Measurements from ENCODE around the gene ATP4B. TPM values are rescaled to one million over a fixed set of nuclear protein-coding genes. Genes with fewer than 3 reads are reported as not detected.
A peak's percentile ranks its signal among the peaks of the same experiment; 100 is the strongest.
"Not testable (repeated sequence)": the region's sequence is repeated elsewhere in the genome, so short reads cannot be mapped to it uniquely, and the experiment has no call there.

The ATP4B gene
- total RNA-seq, 1 experiment from 2014 or later, result not detected

DNA sequence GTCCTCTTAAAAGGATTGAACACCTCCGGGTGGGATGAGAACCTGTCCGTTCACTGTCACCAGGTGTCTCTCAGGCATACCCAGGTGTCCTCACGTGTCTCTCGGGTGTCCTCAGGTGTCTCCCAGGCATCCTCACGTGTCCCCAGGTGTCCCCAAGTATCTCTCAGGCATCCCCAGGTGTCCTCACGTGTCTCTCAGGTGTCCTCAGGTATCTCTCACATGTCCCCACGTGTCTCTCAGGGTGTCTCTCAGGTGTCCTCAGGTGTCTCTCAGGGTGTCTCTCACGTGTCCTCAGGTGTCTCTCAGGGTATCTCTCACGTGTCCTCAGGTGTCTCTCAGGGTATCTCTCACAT lies 33.8 kb downstream of the ATP4B start:
- H3K36me3 ChIP-seq (ENCODE audit: insufficient read depth, low read length, poor library complexity, severe bottlenecking), result peaks cover 22% of the 10 kb centered on the region

DNA sequence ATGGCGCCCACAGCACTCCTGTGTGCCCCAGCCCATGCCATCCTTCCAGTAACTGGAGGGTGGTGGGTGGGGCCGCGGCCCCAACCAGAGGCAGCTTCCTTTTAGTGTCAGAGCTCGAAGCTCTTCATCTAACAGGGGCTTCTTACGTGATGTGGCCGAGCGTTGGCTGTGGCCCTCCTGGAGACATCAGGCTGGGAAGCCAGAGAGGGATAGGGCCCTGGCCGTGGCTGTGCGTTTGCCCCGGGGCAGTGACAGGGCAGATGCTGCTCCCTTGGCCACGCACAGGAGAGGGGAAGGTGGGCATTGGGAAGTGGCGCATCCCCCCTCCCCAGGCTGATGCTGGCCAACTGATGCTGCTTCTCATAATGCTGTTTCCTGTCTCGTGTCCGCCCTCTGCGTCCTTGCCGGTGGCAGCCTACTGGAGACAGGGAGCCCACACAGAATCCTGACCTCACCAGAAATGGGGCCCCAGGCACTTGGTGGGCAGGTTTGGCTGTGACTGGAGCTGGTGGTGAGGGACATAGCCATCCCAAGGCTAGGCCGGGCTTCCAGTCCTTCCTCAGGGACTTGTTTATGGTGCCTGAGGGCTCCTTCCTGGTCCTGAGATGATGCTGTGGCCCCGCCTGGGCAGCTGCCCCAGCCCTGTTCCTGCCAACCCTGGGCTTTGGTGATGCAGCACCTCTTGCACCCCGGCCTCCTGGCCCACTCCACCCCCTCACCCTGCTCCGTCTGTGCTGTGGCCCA lies 34.3 kb downstream of the ATP4B start:
- Histone ChIP-seq H3K36me3 (ENCODE audit: insufficient read depth, low read length, poor library complexity, severe bottlenecking) (peaks cover 26% of the 10 kb centered on the region), H3K4me3 (ENCODE audit: low read depth, low read length, poor library complexity, severe bottlenecking) (no peak overlapping the region), H3K27ac (ENCODE audit: low read depth, low read length, poor library complexity, severe bottlenecking) (no peak overlapping the region), H3K9me3 (ENCODE audit: low read depth, low read length, poor library complexity, severe bottlenecking) (no peaks in the 10 kb centered on the region), H3K27me3 (replicated peaks; ENCODE audit: insufficient read depth, low read depth, low read length, poor library complexity) (no peaks in the 10 kb centered on the region), H3K4me1 (ENCODE audit: insufficient read depth, low read length, poor library complexity, severe bottlenecking) (peaks cover 8% of the 10 kb centered on the region)
- ChIA-PET POLR2A (ENCODE audit: low non-redundant PET) (no interaction called here), CTCF (no interaction called here)
- BruUV-seq (replicated peaks), result no TSS peak
- intact Hi-C loops (cut with micrococcal nuclease; ENCODE audit: unreplicated experiment), result no loop called here
- TF ChIP-seq, protein P1, sequence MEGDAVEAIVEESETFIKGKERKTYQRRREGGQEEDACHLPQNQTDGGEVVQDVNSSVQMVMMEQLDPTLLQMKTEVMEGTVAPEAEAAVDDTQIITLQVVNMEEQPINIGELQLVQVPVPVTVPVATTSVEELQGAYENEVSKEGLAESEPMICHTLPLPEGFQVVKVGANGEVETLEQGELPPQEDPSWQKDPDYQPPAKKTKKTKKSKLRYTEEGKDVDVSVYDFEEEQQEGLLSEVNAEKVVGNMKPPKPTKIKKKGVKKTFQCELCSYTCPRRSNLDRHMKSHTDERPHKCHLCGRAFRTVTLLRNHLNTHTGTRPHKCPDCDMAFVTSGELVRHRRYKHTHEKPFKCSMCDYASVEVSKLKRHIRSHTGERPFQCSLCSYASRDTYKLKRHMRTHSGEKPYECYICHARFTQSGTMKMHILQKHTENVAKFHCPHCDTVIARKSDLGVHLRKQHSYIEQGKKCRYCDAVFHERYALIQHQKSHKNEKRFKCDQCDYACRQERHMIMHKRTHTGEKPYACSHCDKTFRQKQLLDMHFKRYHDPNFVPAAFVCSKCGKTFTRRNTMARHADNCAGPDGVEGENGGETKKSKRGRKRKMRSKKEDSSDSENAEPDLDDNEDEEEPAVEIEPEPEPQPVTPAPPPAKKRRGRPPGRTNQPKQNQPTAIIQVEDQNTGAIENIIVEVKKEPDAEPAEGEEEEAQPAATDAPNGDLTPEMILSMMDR (conservative IDR thresholded peaks at IDR 0.05; ENCODE audit: low read depth, low read length), result no peak
- TF ChIP-seq EZH2 (IDR thresholded peaks at IDR 0.05; ENCODE audit: borderline replicate concordance, low read depth, low read length, poor library complexity, severe bottlenecking), result no peak
- DNase-seq (ENCODE audit: low spot score), result peak; percentile 43

More for the DNA sequence above, 33.8 kb downstream of the ATP4B start:
- BruUV-seq (replicated peaks), result no TSS peak
- Histone ChIP-seq H3K27ac (ENCODE audit: low read depth, low read length, poor library complexity, severe bottlenecking) (no peak overlapping the region), H3K4me3 (ENCODE audit: low read depth, low read length, poor library complexity, severe bottlenecking) (no peak overlapping the region), H3K27me3 (replicated peaks; ENCODE audit: insufficient read depth, low read depth, low read length, poor library complexity) (no peaks in the 10 kb centered on the region), H3K9me3 (ENCODE audit: low read depth, low read length, poor library complexity, severe bottlenecking) (no peaks in the 10 kb centered on the region), H3K4me1 (ENCODE audit: insufficient read depth, low read length, poor library complexity, severe bottlenecking) (peaks cover 8% of the 10 kb centered on the region)
- no peak for DNase-seq (ENCODE audit: low spot score)
- CTCF ChIA-PET, result no interaction called here
- POLR2A ChIA-PET (ENCODE audit: low non-redundant PET), result no interaction called here
- TF ChIP-seq EZH2 (IDR thresholded peaks at IDR 0.05; ENCODE audit: borderline replicate concordance, low read depth, low read length, poor library complexity, severe bottlenecking), result no peak
- TF ChIP-seq, protein P1 (conservative IDR thresholded peaks at IDR 0.05; ENCODE audit: low read depth, low read length), result no peak
- intact Hi-C loops (cut with micrococcal nuclease; ENCODE audit: unreplicated experiment), result no loop called here

DNA sequence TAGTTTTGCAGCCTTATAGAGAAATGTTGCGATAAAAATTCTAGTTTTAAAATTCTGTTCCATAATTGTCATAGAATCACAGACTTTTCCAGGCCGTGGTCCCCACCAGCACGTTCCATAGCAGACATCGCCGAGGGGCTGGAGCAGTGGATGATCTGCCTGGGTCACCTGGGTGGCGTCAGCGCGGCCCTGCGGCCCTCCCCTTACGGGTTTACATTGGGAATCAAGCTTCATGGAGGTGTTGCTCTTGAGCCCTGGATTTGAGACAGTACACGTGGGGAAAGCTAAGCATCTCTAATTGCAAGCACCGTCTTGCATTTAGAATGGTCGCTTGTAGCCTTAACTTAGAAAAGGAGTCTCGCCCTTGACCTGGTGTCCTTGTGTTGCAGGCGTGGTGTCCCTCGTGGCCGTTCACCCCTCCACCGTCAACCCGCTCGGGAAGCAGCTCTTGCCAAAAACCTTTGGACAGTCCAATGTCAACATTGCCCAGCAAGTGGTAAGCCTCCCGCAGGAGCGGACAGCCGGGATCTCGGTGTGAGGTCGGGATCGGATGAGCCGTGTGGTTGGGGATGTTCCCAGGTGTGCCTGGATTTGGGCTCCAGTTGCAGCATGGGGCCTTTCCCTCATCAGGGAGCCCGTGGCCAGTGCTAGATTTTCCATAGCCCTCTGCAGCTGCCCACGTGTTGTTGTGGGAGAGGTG lies 35.1 kb downstream of the ATP4B start:
- BruUV-seq (replicated peaks), result no TSS peak
- intact Hi-C loops (cut with micrococcal nuclease; ENCODE audit: unreplicated experiment), result no loop called here
- DNase-seq (ENCODE audit: low spot score), result no peak
- Histone ChIP-seq H3K27ac (ENCODE audit: low read depth, low read length, poor library complexity, severe bottlenecking) (no peak overlapping the region), H3K4me1 (ENCODE audit: insufficient read depth, low read length, poor library complexity, severe bottlenecking) (peaks cover 8% of the 10 kb centered on the region), H3K27me3 (replicated peaks; ENCODE audit: insufficient read depth, low read depth, low read length, poor library complexity) (no peaks in the 10 kb centered on the region), H3K9me3 (ENCODE audit: low read depth, low read length, poor library complexity, severe bottlenecking) (no peaks in the 10 kb centered on the region), H3K36me3 (ENCODE audit: insufficient read depth, low read length, poor library complexity, severe bottlenecking) (peaks cover 26% of the 10 kb centered on the region), H3K4me3 (ENCODE audit: low read depth, low read length, poor library complexity, severe bottlenecking) (no peak overlapping the region)
- POLR2A ChIA-PET (ENCODE audit: low non-redundant PET), result no interaction called here
- TF ChIP-seq, protein P1 (conservative IDR thresholded peaks at IDR 0.05; ENCODE audit: low read depth, low read length), result no peak
- TF ChIP-seq EZH2 (IDR thresholded peaks at IDR 0.05; ENCODE audit: borderline replicate concordance, low read depth, low read length, poor library complexity, severe bottlenecking), result no peak
- CTCF ChIA-PET, result no interaction called here

DNA sequence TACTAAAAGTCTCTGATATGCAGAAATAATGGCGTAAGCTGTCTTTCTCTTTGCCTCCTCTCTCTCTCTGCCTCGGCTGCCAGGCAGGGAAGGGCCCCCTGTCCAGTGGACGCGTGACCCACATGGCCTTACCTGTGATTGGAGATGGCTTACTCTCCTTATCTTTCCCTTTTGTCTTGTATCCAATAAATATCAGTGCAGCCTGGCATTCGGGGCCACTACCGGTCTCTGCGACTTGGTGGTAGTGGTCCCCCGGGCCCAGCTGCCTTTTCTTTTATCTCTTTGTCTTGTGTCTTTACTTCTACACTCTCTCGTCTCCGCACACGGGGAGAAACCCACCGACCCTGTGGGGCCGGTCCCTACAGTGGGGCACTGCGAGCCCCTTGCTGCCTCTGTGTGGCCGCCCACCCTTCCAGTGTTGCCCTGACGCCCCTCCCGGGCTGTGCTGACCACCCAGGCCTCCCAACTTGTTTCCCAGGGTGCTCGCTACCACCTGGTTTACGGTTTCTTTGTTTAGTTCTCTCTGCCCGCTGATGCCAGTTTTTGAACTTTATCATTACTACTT lies 35.9 kb downstream of the ATP4B start:
- H3K27me3 ChIP-seq (replicated peaks; ENCODE audit: insufficient read depth, low read depth, low read length, poor library complexity); intact Hi-C loops (cut with micrococcal nuclease; ENCODE audit: unreplicated experiment); H3K4me3 ChIP-seq (ENCODE audit: low read depth, low read length, poor library complexity, severe bottlenecking); H3K4me1 ChIP-seq (ENCODE audit: insufficient read depth, low read length, poor library complexity, severe bottlenecking); BruUV-seq (replicated peaks); CTCF ChIA-PET; POLR2A ChIA-PET (ENCODE audit: low non-redundant PET); H3K9me3 ChIP-seq (ENCODE audit: low read depth, low read length, poor library complexity, severe bottlenecking); DNase-seq (ENCODE audit: low spot score); H3K27ac ChIP-seq (ENCODE audit: low read depth, low read length, poor library complexity, severe bottlenecking): not testable (repeated sequence)
- peaks cover 34% of the 10 kb centered on the region for H3K36me3 ChIP-seq (ENCODE audit: insufficient read depth, low read length, poor library complexity, severe bottlenecking)

Measured in A673 (cell line).